Activated B cell treated with CpG ODN at 0.5 μM for 24 hours (primary cell): Measurements from ENCODE around the gene NPLOC4. TPM values are rescaled to one million over a fixed set of nuclear protein-coding genes. Genes with fewer than 3 reads are reported as not detected.

Experiments
- ATAC-seq: fragments of 200-7000 bp; cut with Tn5 transposase; one replicate; pipeline ENCODE4 v1.10.0; 2021; ENCODE audit warnings: low read depth, mild to moderate bottlenecking, moderate library complexity
- CTCF ChIA-PET: fragments of 350-600 bp; sonication (Branson Sonifier 250); formaldehyde crosslinking; loops from one replicate; lab custom pipeline; 2021; ENCODE audit warnings: antibody characterized with exemption; lab: Charles Lee
- POLR2A ChIA-PET: fragments of 350-600 bp; sonication (Branson Sonifier 250); formaldehyde crosslinking; loops from one replicate; lab custom pipeline; 2021; ENCODE audit warnings: antibody characterized with exemption; lab: Charles Lee
- DNase-seq: peaks from one replicate; pipeline ENCODE4 v3.0.0; 2022
- H3K27ac Mint-ChIP-seq: one replicate; pipeline ENCODE4 v1.8.0; 2020; ENCODE audit warnings: mixed read lengths
- H3K27me3 Mint-ChIP-seq: one replicate; pipeline ENCODE4 v1.8.0; 2021; ENCODE audit warnings: mixed read lengths
- H3K36me3 Mint-ChIP-seq: one replicate; pipeline ENCODE4 v1.8.0; 2021; ENCODE audit warnings: low read depth, mixed read lengths
- H3K4me1 Mint-ChIP-seq: one replicate; pipeline ENCODE4 v1.8.0; 2021; ENCODE audit warnings: mixed read lengths
- H3K4me3 Mint-ChIP-seq: one replicate; pipeline ENCODE4 v1.8.0; 2020; ENCODE audit warnings: mild to moderate bottlenecking, mixed read lengths
- H3K9me3 Mint-ChIP-seq: one replicate; pipeline ENCODE4 v1.8.0; 2020; ENCODE audit warnings: mixed read lengths
- CTCF ChIP-seq: fragments of 200-600 bp; IDR thresholded peaks from one replicate; pipeline ENCODE4 v1.8.0; 2022; ENCODE audit warnings: antibody characterized with exemption, mild to moderate bottlenecking
- intact Hi-C: fragments of 100-400 bp; cut with micrococcal nuclease; formaldehyde crosslinking; loops from one replicate; pipeline ENCODE4 v1.15.1; 2024
- total RNA-seq: library from RNA; stranded (reverse); gene quantifications from 2 replicates; pipeline ENCODE4 v1.2.3, GENCODE V29; 2022

NPLOC4 gene
- total RNA-seq, 1 donor from 2014 or later: 132 TPM

- CTCF ChIA-PET: interaction anchor here (1.2 kb wide), 1 partner anchor 41 kb away, joined by 4 read pairs; no protein-coding TSS in a partner anchor
- DNase-seq: no peak
- Mint-ChIP-seq H3K27me3 (no peaks in the 10 kb centered on the region), H3K36me3 (peaks cover 45% of the 10 kb centered on the region), H3K9me3 (no peaks in the 10 kb centered on the region), H3K4me1 (peaks cover 46% of the 10 kb centered on the region), H3K27ac (no peak overlapping the region), H3K4me3 (no peak overlapping the region)
- POLR2A ChIA-PET: interaction anchor here (0.7 to 3.6 kb wide), 5 partner anchors 39 to 393 kb away, joined by 3 to 24 read pairs (median 6); partner anchors contain the start of genes ACTG1 and MRPL12
- TF ChIP-seq CTCF: no peak
- no peak for ATAC-seq
- intact Hi-C loops: no loop called here
Measured at GRCh38 chr17:81558941-81559806, 77.7 kb downstream of the NPLOC4 start.

- ChIA-PET POLR2A (interaction anchor here (0.6 to 1.1 kb wide), 3 partner anchors 16 to 47 kb away, joined by 3 to 7 read pairs (median 3); no protein-coding TSS in a partner anchor), CTCF (no interaction called here)
- peaks cover 51% of the 10 kb centered on the region for H3K4me1 Mint-ChIP-seq
- no peak for TF ChIP-seq CTCF
- peaks cover 41% of the 10 kb centered on the region for H3K36me3 Mint-ChIP-seq
- no peak for DNase-seq
- H3K9me3 Mint-ChIP-seq: no peaks in the 10 kb centered on the region
- H3K4me3 Mint-ChIP-seq: no peak overlapping the region
- intact Hi-C loops: no loop called here
- no peak overlapping the region for H3K27ac Mint-ChIP-seq
- no peaks in the 10 kb centered on the region for H3K27me3 Mint-ChIP-seq
- no peak for ATAC-seq
Measured at GRCh38 chr17:81558115-81558468, 78.8 kb downstream of the NPLOC4 start.

GRCh38 chr17:81557276-81558114 is 79.4 kb downstream of the NPLOC4 start:
- peaks cover 50% of the 10 kb centered on the region for H3K4me1 Mint-ChIP-seq
- POLR2A ChIA-PET: interaction anchor here (0.6 to 1.1 kb wide), 3 partner anchors 16 to 46 kb away, joined by 3 to 7 read pairs (median 3); no protein-coding TSS in a partner anchor
- no peaks in the 10 kb centered on the region for H3K9me3 Mint-ChIP-seq
- CTCF ChIA-PET: no interaction called here
- intact Hi-C loops: no loop called here
- H3K4me3 Mint-ChIP-seq: no peak overlapping the region
- DNase-seq (no peak), ATAC-seq (no peak)
- no peak for TF ChIP-seq CTCF
- peaks cover 40% of the 10 kb centered on the region for H3K36me3 Mint-ChIP-seq
- H3K27ac Mint-ChIP-seq: no peak overlapping the region
- no peaks in the 10 kb centered on the region for H3K27me3 Mint-ChIP-seq

- Mint-ChIP-seq H3K27me3 (no peaks in the 10 kb centered on the region), H3K36me3 (peaks cover 38% of the 10 kb centered on the region), H3K4me3 (no peak overlapping the region), H3K9me3 (no peaks in the 10 kb centered on the region), H3K27ac (no peak overlapping the region), H3K4me1 (peaks cover 45% of the 10 kb centered on the region)
- no peak for TF ChIP-seq CTCF
- ATAC-seq: no peak
- no peak for DNase-seq
- ChIA-PET POLR2A (interaction anchor here (1.1 kb wide), 1 partner anchor 46 kb away, joined by 3 read pairs; no protein-coding TSS in a partner anchor), CTCF (no interaction called here)
- intact Hi-C loops: no loop called here
Measured at GRCh38 chr17:81556863-81557262, 80.0 kb downstream of the NPLOC4 start.
